HAP-1 (cell line): ENCODE data around the gene LIM2.

Source experiments
- DNase-seq, 2 experiments: peaks; one replicate each; pipeline ENCODE4 v3.0.0-alpha.2; 2016 to 2020; ENCODE audit warnings: low spot score in 2 of 2
- H3K27me3 ChIP-seq: fragments of 250-450 bp; sonication (Bioruptor Pico); 2 replicates; pipeline ENCODE4 v1.5.1; 2020; ENCODE audit warnings: low read depth, mild to moderate bottlenecking, moderate library complexity
- H3K36me3 ChIP-seq: fragments of 250-450 bp; sonication (Bioruptor Pico); replicated peaks from 2 replicates; pipeline ENCODE4 v1.5.1; 2020; ENCODE audit warnings: mild to moderate bottlenecking
- H3K4me1 ChIP-seq: fragments of 250-450 bp; sonication (Bioruptor Pico); 2 replicates; pipeline ENCODE4 v1.5.1; 2020; ENCODE audit warnings: mild to moderate bottlenecking
- H3K4me3 ChIP-seq: fragments of 250-450 bp; sonication (Bioruptor Pico); 2 replicates; pipeline ENCODE4 v1.5.1; 2020; ENCODE audit warnings: mild to moderate bottlenecking, moderate library complexity
- H3K9me3 ChIP-seq: fragments of 250-450 bp; sonication (Bioruptor Pico); 2 replicates; pipeline ENCODE4 v1.5.1; 2020; ENCODE audit warnings: mild to moderate bottlenecking, moderate library complexity
- in situ Hi-C: fragments of 300-500 bp; cut with MboI; formaldehyde crosslinking; loops from 3 replicates; pipeline ENCODE4 v1.14.3; 2020; ENCODE audit warnings: low sequenced_read_pairs, inconsistent platforms, mixed read lengths

LIM2 gene

GRCh38 chr19:51351266-51351990 lies 36.3 kb downstream of the LIM2 start:
- in situ Hi-C loops: no loop called here
- Histone ChIP-seq H3K9me3 (no peaks in the 10 kb centered on the region), H3K27me3 (no peaks in the 10 kb centered on the region), H3K36me3 (peaks cover 38% of the 10 kb centered on the region), H3K4me1 (peaks cover 8% of the 10 kb centered on the region), H3K4me3 (no peak overlapping the region)
- no peak for DNase-seq

DNA sequence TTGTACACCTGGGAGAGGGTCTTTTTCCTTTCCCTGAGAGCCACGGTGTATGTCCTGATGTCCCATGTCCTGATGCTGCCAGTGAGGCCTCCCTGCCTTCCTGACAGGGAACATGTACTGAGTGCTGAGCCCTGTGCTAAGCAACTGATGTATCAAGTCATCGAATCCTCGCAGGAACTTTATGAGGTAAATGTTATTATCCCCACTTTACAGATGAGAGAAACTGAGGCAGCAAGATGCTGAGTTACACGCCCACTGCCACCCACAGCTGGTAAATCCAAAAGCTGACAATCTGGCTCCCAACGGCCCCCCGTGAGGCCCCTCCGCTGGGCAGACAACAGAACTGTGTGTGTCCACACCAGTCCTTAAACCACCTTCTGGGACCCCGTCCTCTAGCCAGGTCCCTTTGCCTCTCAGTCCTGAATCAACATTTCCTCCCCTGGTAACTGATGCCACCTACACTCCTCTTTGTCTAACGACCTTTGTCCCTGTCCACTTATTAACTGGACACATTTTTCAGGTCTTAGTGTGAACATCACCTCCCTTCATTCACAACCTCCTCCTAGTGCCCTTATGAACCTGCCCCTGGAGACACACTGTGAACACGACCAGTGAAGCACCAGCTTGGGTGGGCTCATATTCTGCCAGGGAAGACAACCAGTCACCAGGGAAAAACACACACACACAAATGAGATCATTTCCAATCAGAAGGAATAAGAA lies 40.4 kb downstream of the LIM2 start:
- no peak for DNase-seq
- peaks cover 35% of the 10 kb centered on the region for H3K36me3 ChIP-seq
- no peaks in the 10 kb centered on the region for H3K27me3 ChIP-seq
- no peaks in the 10 kb centered on the region for H3K4me1 ChIP-seq
- H3K4me3 ChIP-seq: no peak overlapping the region
- in situ Hi-C loops: no loop called here
- H3K9me3 ChIP-seq: no peaks in the 10 kb centered on the region

GRCh38 chr19:51346742-51347141 lies 41.0 kb downstream of the LIM2 start:
- DNase-seq: no peak
- Histone ChIP-seq H3K9me3 (no peaks in the 10 kb centered on the region), H3K36me3 (peaks cover 32% of the 10 kb centered on the region), H3K4me1 (no peaks in the 10 kb centered on the region), H3K27me3 (no peaks in the 10 kb centered on the region), H3K4me3 (no peak overlapping the region)
- in situ Hi-C loops: no loop called here

GRCh38 chr19:51345076-51345620 lies 42.6 kb downstream of the LIM2 start:
- no peaks in the 10 kb centered on the region for H3K9me3 ChIP-seq
- DNase-seq: no peak
- H3K36me3 ChIP-seq: peaks cover 21% of the 10 kb centered on the region
- H3K4me1 ChIP-seq: peaks cover 5% of the 10 kb centered on the region; the same call in 1 of the 2 replicates
- H3K27me3 ChIP-seq: no peaks in the 10 kb centered on the region
- in situ Hi-C loops: no loop called here
- no peak overlapping the region for H3K4me3 ChIP-seq

GRCh38 chr19:51342631-51343569 lies 44.9 kb downstream of the LIM2 start:
- DNase-seq: no peak
- peaks cover 8% of the 10 kb centered on the region for H3K4me1 ChIP-seq
- peaks cover 16% of the 10 kb centered on the region for H3K36me3 ChIP-seq
- no peaks in the 10 kb centered on the region for H3K27me3 ChIP-seq
- H3K9me3 ChIP-seq: no peaks in the 10 kb centered on the region
- in situ Hi-C loops: no loop called here
- H3K4me3 ChIP-seq: no peak overlapping the region

DNA sequence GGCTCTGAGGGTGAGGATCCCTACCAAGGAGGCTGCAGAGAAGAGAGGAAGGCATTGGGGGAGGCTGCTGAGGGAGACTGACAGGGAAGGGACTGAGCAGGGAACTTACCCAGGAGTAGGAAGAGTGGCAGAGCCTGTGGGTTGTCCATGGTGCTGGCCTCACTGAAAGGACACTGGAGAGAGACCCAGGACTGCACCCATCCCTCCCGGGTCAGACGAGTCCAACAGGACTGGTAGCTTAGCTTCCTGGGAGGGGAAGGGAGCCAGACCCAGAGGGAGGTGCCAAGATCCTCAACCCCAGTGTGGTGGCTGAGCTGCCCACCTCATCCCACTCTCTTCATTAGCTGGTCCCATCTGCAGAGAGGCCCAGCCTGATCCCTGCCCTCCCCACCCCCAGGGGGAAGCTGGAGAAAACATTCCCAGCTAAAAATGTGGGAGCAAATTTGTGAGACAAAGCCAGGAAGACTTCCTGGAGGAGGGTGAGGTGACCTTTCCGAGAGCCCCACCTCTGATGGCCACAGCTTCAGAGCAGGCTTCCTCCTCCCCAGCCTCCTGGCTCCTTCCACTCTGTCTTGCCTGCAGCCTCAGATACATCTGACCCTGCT lies 45.7 kb downstream of the LIM2 start, which contains the start of gene VSIG10L:
VSIG10L (minus strand) TSS at position 164 of the 605 bp plus-strand sequence; CDS start at position 149, 15 bp downstream.
- in situ Hi-C loops: no loop called here
- DNase-seq: no peak
- H3K36me3 ChIP-seq: peaks cover 8% of the 10 kb centered on the region
- no peak within 1 kb of the TSS; the same call in 1 of the 2 replicates for H3K4me3 ChIP-seq
- H3K27me3 ChIP-seq: no peaks in the 10 kb centered on the region
- H3K9me3 ChIP-seq: no peaks in the 10 kb centered on the region
- peaks cover 8% of the 10 kb centered on the region for H3K4me1 ChIP-seq

- no peaks in the 10 kb centered on the region for H3K27me3 ChIP-seq
- H3K4me1 ChIP-seq: peaks cover 8% of the 10 kb centered on the region
- in situ Hi-C loops: no loop called here
- no peaks in the 10 kb centered on the region for H3K9me3 ChIP-seq
- H3K36me3 ChIP-seq: no peaks in the 10 kb centered on the region; the same call in 1 of the 2 replicates
- no peak for DNase-seq
- H3K4me3 ChIP-seq: peak overlapping the region; percentile 64; the same call in 1 of the 2 replicates
Measured at GRCh38 chr19:51341066-51341465, 46.7 kb downstream of the LIM2 start.

DNA sequence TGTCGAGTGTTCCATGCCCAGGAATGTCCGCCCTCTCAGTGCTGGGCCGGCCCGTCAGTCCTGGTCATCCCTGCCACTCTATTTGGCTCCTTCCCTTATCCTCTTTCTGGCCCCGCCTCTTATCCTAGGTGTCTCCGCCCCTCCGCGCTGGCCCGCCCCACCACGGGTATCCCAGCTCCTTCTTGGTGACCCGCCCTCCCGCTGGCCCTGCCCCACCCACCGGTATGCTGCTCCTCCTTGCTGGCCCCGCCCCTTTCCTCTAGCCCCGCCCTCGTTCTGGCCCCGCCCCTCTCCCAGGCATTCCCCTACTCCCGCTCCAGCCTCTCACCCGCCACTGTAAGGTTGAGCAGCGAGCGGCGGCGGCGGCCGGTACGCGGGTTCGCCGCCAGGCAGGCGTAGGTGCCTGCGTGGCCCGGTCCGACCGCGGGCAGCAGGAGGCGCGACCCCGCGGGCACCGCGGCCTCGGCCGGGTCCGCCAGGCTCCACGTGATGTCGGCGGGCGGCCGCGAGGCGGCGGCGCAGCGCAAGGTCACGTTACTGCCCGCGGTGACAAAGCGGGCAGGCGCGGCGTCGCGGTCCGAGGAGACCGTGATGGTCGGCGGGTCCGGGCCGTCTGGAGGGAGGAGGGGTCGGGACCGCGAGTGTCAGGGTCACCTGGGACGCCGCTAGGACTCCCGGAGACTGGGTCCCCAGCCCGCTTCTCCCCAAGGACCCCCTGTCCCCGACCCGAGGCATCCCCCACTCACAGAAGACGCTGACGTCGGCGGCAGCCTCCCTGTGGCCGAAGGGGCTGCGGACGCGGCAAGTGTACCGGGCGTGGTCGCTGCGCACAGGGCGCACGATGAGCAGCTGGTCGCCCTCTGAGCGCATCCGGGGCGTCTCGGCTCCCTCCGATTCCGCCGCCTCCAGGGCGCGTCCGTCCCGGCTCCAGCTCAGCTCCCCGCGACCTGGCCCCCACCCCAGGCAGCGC lies 47.8 kb downstream of the LIM2 start:
- no peaks in the 10 kb centered on the region for H3K27me3 ChIP-seq
- no peaks in the 10 kb centered on the region for H3K9me3 ChIP-seq
- peaks cover 8% of the 10 kb centered on the region for H3K4me1 ChIP-seq
- H3K36me3 ChIP-seq: no peaks in the 10 kb centered on the region; the same call in 1 of the 2 replicates
- peak; percentile 93 to 100 for DNase-seq
- in situ Hi-C loops: no loop called here
- peak overlapping the region; percentile 64 for H3K4me3 ChIP-seq

- Histone ChIP-seq H3K9me3 (no peaks in the 10 kb centered on the region), H3K36me3 (no peaks in the 10 kb centered on the region), H3K4me3 (peak overlapping the region; percentile 64), H3K27me3 (no peaks in the 10 kb centered on the region), H3K4me1 (peaks cover 8% of the 10 kb centered on the region)
- in situ Hi-C loops: no loop called here
- peak; percentile 36 to 69 for DNase-seq
Measured at GRCh38 chr19:51339313-51339686, 48.5 kb downstream of the LIM2 start.

DNA sequence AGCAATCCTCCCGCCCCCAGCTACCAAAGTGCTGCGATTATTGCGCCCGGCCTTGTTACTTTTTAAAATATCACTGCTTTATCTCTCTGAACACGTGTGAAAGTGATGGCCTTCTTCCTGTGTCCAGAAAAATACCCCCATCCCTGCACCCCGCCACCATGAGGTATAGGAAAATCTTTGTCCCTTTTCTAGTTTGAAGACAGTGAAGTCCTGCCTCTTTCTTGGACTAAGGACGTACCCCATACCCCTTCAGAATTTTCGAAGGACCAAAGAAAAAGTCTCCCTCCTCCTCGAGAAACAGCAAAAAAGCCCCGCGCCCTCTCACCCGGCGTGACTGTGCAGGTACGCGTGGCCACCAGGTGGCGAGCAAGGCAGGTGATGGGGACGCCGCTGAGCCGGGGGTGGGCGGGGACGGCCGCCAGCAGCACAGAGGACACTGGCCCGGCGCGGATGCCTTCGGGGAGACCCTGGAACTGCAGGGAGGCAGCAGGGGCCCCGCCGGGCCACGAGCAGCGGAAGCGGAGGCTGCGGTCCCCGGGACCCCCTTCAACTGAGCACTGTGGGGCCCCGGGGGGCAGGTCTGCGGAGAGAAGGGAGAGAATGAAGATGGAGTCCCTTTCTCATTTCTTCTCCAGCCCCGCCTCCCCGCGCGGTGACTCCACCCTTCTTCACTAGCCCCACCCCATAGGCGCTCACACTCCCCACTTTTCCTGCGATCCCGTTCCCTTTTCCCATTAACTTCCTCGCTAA lies 49.0 kb downstream of the LIM2 start:
- H3K36me3 ChIP-seq: no peaks in the 10 kb centered on the region
- H3K27me3 ChIP-seq: no peaks in the 10 kb centered on the region
- H3K9me3 ChIP-seq: no peaks in the 10 kb centered on the region
- peaks cover 8% of the 10 kb centered on the region for H3K4me1 ChIP-seq
- in situ Hi-C loops: no loop called here
- DNase-seq: peak; percentile 65 to 92
- peak overlapping the region; percentile 64 for H3K4me3 ChIP-seq

DNA sequence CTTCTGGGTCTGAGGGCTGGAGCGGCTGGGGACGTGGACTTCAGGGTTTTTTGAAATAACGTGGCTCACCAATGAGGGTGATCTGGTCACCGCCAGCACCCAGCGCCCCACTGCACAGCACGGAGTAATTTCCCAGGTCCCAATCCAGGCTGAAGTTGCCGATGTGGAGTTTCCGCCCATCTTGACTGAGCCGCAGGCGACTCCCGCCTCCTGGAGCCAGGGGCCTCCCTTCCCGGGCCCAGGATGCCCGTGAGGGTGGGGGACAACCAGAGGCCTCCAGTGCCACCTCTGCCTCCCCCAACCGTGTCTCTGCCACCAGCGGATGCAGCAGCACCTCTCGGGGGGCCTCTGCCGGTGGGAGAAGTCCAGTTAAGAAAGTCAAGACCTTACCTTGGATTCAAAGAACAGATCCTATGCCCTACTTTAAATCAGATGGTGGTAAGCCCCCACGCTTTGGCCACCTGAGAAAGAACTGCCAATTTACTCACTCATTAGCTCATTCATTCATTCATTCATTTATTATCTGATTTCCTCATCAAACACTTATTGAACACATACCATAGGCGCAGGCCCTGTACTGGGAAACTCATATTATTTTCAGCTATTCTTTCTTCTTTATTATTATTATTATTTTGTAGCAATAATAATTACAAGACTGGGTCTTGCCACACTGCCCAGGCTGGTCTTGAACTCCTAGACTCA lies 49.8 kb downstream of the LIM2 start:
- no peak for DNase-seq
- peaks cover 8% of the 10 kb centered on the region for H3K4me1 ChIP-seq
- no peaks in the 10 kb centered on the region for H3K27me3 ChIP-seq
- H3K4me3 ChIP-seq: no peak overlapping the region; the same call in 1 of the 2 replicates
- no peaks in the 10 kb centered on the region for H3K36me3 ChIP-seq
- in situ Hi-C loops: no loop called here
- no peaks in the 10 kb centered on the region for H3K9me3 ChIP-seq
